ENCODE measurements around the gene ZNF10. TPM values are rescaled to one million over a fixed set of nuclear protein-coding genes. Genes with fewer than 3 reads are reported as not detected.

Gene ZNF10
- total RNA-seq, 1 donor from 2014 or later: 3.3 TPM

GRCh38 chr12:133107121-133107520 lies 23.3 kb upstream of the ZNF10 start:
- Histone ChIP-seq H3K4me3 (ENCODE audit: low read depth, low read length) (no peak overlapping the region), H3K36me3 (ENCODE audit: control insufficient read depth, insufficient read depth, low read length) (no peaks in the 10 kb centered on the region), H3K27me3 (ENCODE audit: control insufficient read depth, insufficient read depth, low read length) (no peaks in the 10 kb centered on the region)
- TF ChIP-seq CTCF (IDR thresholded peaks at IDR 0.05; ENCODE audit: insufficient read depth, low read length, poor library complexity, severe bottlenecking): no peak
- no peak for DNase-seq (ENCODE audit: low read depth)

DNA sequence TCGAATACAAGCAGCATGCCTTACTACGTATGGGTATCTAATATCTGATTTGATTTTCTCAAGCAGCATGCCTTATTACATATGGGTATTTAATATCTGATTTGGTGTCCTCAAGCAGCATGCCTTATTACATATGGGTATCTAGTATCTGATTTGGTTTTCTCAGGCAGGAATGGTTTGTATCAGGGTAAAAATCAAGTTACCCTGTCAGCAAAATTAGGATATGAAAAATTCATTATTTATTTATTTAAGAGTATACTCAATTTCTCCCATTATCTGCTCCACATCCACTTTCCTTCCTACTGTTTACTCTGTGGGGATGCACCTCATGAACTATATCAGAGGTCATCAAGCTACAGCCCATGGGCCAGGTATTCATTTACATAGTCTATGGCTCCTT lies 22.3 kb upstream of the ZNF10 start:
- Histone ChIP-seq H3K36me3 (ENCODE audit: control insufficient read depth, insufficient read depth, low read length) (no peaks in the 10 kb centered on the region), H3K27me3 (ENCODE audit: control insufficient read depth, insufficient read depth, low read length) (no peaks in the 10 kb centered on the region), H3K4me3 (ENCODE audit: low read depth, low read length) (no peak overlapping the region)
- DNase-seq (ENCODE audit: low read depth): no peak
- no peak for TF ChIP-seq CTCF (IDR thresholded peaks at IDR 0.05; ENCODE audit: insufficient read depth, low read length, poor library complexity, severe bottlenecking)

- Histone ChIP-seq H3K36me3 (ENCODE audit: control insufficient read depth, insufficient read depth, low read length) (no peaks in the 10 kb centered on the region), H3K27me3 (ENCODE audit: control insufficient read depth, insufficient read depth, low read length) (no peaks in the 10 kb centered on the region), H3K4me3 (ENCODE audit: low read depth, low read length) (no peak overlapping the region)
- no peak for TF ChIP-seq CTCF (IDR thresholded peaks at IDR 0.05; ENCODE audit: insufficient read depth, low read length, poor library complexity, severe bottlenecking)
- DNase-seq (ENCODE audit: low read depth): no peak
Observed at GRCh38 chr12:133120385-133121191, 9.8 kb upstream of the ZNF10 start.

DNA sequence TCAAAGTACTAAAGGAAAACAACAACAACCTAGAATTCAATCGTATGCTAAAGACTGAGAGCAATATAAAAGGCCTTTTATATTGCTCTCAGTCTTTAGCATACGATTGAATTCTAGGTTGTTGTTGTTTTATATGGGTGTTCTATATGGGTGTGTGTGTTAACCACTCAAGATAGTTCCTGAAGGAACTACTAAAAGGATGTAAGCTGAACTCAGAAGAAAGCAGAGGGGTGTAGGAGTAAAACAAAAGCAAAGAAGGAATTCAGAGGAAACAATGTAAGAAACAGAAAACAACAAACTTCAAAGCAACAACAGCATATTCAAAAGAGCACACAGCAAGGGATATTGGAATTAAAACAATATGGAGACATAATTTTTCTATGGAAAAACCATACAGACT lies 5.8 kb upstream of the ZNF10 start:
- no peak for DNase-seq (ENCODE audit: low read depth)
- no peak for TF ChIP-seq CTCF (IDR thresholded peaks at IDR 0.05; ENCODE audit: insufficient read depth, low read length, poor library complexity, severe bottlenecking)
- Histone ChIP-seq H3K27me3 (ENCODE audit: control insufficient read depth, insufficient read depth, low read length) (no peaks in the 10 kb centered on the region), H3K4me3 (ENCODE audit: low read depth, low read length) (no peak overlapping the region), H3K36me3 (ENCODE audit: control insufficient read depth, insufficient read depth, low read length) (no peaks in the 10 kb centered on the region)

- no peak for TF ChIP-seq CTCF (IDR thresholded peaks at IDR 0.05; ENCODE audit: insufficient read depth, low read length, poor library complexity, severe bottlenecking)
- Histone ChIP-seq H3K27me3 (ENCODE audit: control insufficient read depth, insufficient read depth, low read length) (no peaks in the 10 kb centered on the region), H3K36me3 (ENCODE audit: control insufficient read depth, insufficient read depth, low read length) (no peaks in the 10 kb centered on the region), H3K4me3 (ENCODE audit: low read depth, low read length) (peak overlapping the region; percentile 95)
- DNase-seq (ENCODE audit: low read depth): no peak
Observed at GRCh38 chr12:133129368-133130037, 924 bp upstream of the ZNF10 start.
